GM12878 (cell line): ENCODE results near the gene UNC45B. TPM values are rescaled to one million over a fixed set of nuclear protein-coding genes. Genes with fewer than 3 reads are reported as not detected.

ENCODE experiments used
- ATAC-seq: fragments of 200-7000 bp; cut with Tn5 transposase; 3 replicates; pipeline ENCODE4 v1.9.1; 2020; ENCODE audit warnings: mild to moderate bottlenecking, moderate library complexity
- BruUV-seq: library from RNA; stranded (reverse); fragments of 400-500 nt; replicated peaks from 2 replicates; lab custom pipeline; 2021; lab: Mats Ljungman, UMichigan
- CTCF ChIA-PET: fragments of 300-600 bp; sonication (Branson Sonifier 250); formaldehyde crosslinking; extraction: SDS; loops from one replicate; lab custom pipeline; 2021; ENCODE audit warnings: inconsistent platforms; lab: Yijun Ruan, JAX
- POLR2A ChIA-PET: fragments of 350-600 bp; formaldehyde crosslinking; extraction: SDS; loops from one replicate; lab custom pipeline; 2021; ENCODE audit warnings: inconsistent platforms; lab: Charles Lee
- RAD21 ChIA-PET: fragments of 300-600 bp; sonication (Branson Sonifier 250); formaldehyde crosslinking; loops from one replicate; lab custom pipeline; 2023; ENCODE audit warnings: antibody characterized with exemption; ENCODE audit not compliant: unreplicated experiment; lab: Charles Lee
- SMC1A ChIA-PET: fragments of 300-600 bp; sonication (Branson Sonifier 250); formaldehyde crosslinking; loops from one replicate; lab custom pipeline; 2023; ENCODE audit not compliant: unreplicated experiment, uncharacterized antibody; lab: Charles Lee
- DNase-seq: peaks from one replicate; pipeline ENCODE4 v3.0.0-alpha.2; 2011; ENCODE audit warnings: low read depth, low spot score
- FAIRE-seq: peaks from 3 replicates; lab custom pipeline; 2011; peaks lifted over from hg19 to GRCh38; lab: Jason Lieb, UNC
- H2AFZ ChIP-seq: 2 replicates; pipeline ENCODE4 v1.6.0; 2011; ENCODE audit warnings: low read depth, low read length, control low read depth; ENCODE audit not compliant: control insufficient read depth
- H3K27ac ChIP-seq: 2 replicates; pipeline ENCODE4 v1.5.1; 2011; ENCODE audit warnings: control low read depth; ENCODE audit not compliant: control insufficient read depth, insufficient read depth
- H3K27me3 ChIP-seq, 2 experiments: replicated peaks in 1 of 2; 2 replicates each; pipeline versions ENCODE4 v1.6.0 to v1.6.1; 2011; ENCODE audit warnings: low read length in 1 of 2; ENCODE audit not compliant: control insufficient read depth in 2 of 2, insufficient read depth in 2 of 2
- H3K36me3 ChIP-seq, 2 experiments: 2 replicates each; pipeline ENCODE4 v1.5.1; 2011; ENCODE audit warnings: low read length in 1 of 2; ENCODE audit not compliant: control insufficient read depth in 2 of 2, insufficient read depth in 2 of 2
- H3K4me1 ChIP-seq: 2 replicates; pipeline ENCODE4 v1.6.1; 2011; ENCODE audit warnings: mild to moderate bottlenecking, low read length, moderate library complexity, mixed read lengths; ENCODE audit not compliant: control insufficient read depth, insufficient read depth
- H3K4me2 ChIP-seq: 2 replicates; pipeline ENCODE4 v1.6.0; 2011; ENCODE audit warnings: control low read depth; ENCODE audit not compliant: control insufficient read depth, insufficient read depth
- H3K4me3 ChIP-seq: fragments of 200-600 bp; sonication (generic); 2 replicates; pipeline ENCODE4 v1.5.1; 2016
- H3K79me2 ChIP-seq: 2 replicates; pipeline ENCODE4 v1.6.0; 2011; ENCODE audit warnings: low read length; ENCODE audit not compliant: control insufficient read depth, insufficient read depth
- H3K9ac ChIP-seq: 2 replicates; pipeline ENCODE4 v1.8.0; 2011; ENCODE audit warnings: low read length, control low read depth, mixed read lengths; ENCODE audit not compliant: control insufficient read depth, insufficient read depth
- H3K9me3 ChIP-seq: replicated peaks from 3 replicates; pipeline ENCODE4 v1.5.1; 2011; ENCODE audit warnings: mild to moderate bottlenecking, low read length; ENCODE audit not compliant: control insufficient read depth, insufficient read depth
- H4K20me1 ChIP-seq: 2 replicates; pipeline ENCODE4 v1.6.0; 2011; ENCODE audit not compliant: control insufficient read depth, insufficient read depth
- ESRRA ChIP-seq: IDR thresholded peaks from 2 replicates; pipeline ENCODE4 v1.6.1; 2012; ENCODE audit warnings: mild to moderate bottlenecking, low read length, improper control_type of control experiment
- KLF5 ChIP-seq: fragments of 450-650 bp; IDR thresholded peaks from 2 replicates; pipeline ENCODE4 v1.6.1; 2014; ENCODE audit warnings: mild to moderate bottlenecking; ENCODE audit not compliant: partially characterized antibody
- NRF1 ChIP-seq: conservative IDR thresholded peaks from 2 replicates; pipeline ENCODE4 v1.6.1; 2011; ENCODE audit warnings: mild to moderate bottlenecking, low read depth, low read length, improper control_type of control experiment
- PAX8 ChIP-seq: fragments of 450-650 bp; IDR thresholded peaks from 2 replicates; pipeline ENCODE4 v1.6.1; 2017; ENCODE audit warnings: mild to moderate bottlenecking, moderate library complexity
- RELA ChIP-seq: fragments of 450-650 bp; IDR thresholded peaks from 2 replicates; pipeline ENCODE4 v1.8.0; 2014; ENCODE audit warnings: borderline replicate concordance; ENCODE audit not compliant: partially characterized antibody
- SPI1 ChIP-seq: IDR thresholded peaks from 2 replicates; pipeline ENCODE4 v1.6.1; 2011; ENCODE audit warnings: low read depth, mild to moderate bottlenecking, low read length, moderate library complexity, borderline replicate concordance; ENCODE audit not compliant: insufficient read depth
- SRF ChIP-seq, 2 experiments: IDR thresholded peaks; 2 replicates each; pipeline ENCODE4 v1.6.1; 2011; ENCODE audit warnings: low read depth in 2 of 2, low read length in 2 of 2, mild to moderate bottlenecking in 1 of 2, moderate library complexity in 1 of 2
- ZNF207 ChIP-seq: fragments of 450-650 bp; IDR thresholded peaks from 2 replicates; pipeline ENCODE4 v1.6.1; 2014; ENCODE audit warnings: antibody characterized with exemption, mild to moderate bottlenecking, borderline replicate concordance
- ZNF217 ChIP-seq: fragments of 450-650 bp; IDR thresholded peaks from 2 replicates; pipeline ENCODE4 v1.6.1; 2017; ENCODE audit warnings: antibody characterized with exemption, mild to moderate bottlenecking
- WGBS: methylation state at CpG from one replicate; pipeline ENCODE4 v1.1.6; 2016; ENCODE audit warnings: low lambda C conversion rate; ENCODE audit not compliant: insufficient replicate concordance, insufficient coverage; ENCODE audit errors: missing lambda C conversion rate; 5-methylcytosine and 5-hydroxymethylcytosine counted together
- in situ Hi-C: fragments of 300-500 bp; cut with MboI; formaldehyde crosslinking; loops from 9 replicates; pipeline ENCODE4 v1.14.3; 2018; ENCODE audit warnings: mixed read lengths
- intact Hi-C: fragments of 100-400 bp; cut with micrococcal nuclease; formaldehyde crosslinking; loops from one replicate; pipeline ENCODE4 v1.14.2; 2022; ENCODE audit not compliant: unreplicated experiment
- polyA plus RNA-seq, 11 experiments: library from polyadenylated mRNA; depleted of rRNA in 4 of 11; unstranded in 6 of 11; stranded (reverse) in 5 of 11; fragments of >200 nt; fragmentation: Nextera tagmentation in 4 of 11; fragmentation: Illumina TruSeq in 1 of 11; extraction: Ambion mirVana in 4 of 11; extraction: Trizol in 1 of 11; gene quantifications; 1 replicate in 1 of 11; 2 replicates in 10 of 11; pipeline versions ENCODE4 v1.2.1 to v1.2.3, GENCODE V29; 2011 to 2016; ENCODE audit warnings: inconsistent platforms in 2 of 11, missing spikeins in 2 of 11, low read depth in 1 of 11
- total RNA-seq, 4 experiments: library from RNA; depleted of rRNA in 3 of 4; stranded (reverse); fragments of >200 nt in 3 of 4; fragmentation: Illumina TruSeq in 1 of 4; extraction: Trizol in 1 of 4; gene quantifications; 2 replicates each; pipeline versions ENCODE4 v1.2.1 to v1.2.3, GENCODE V29; 2013 to 2021
- TF ChIP-seq, protein P1 (sequence below): IDR thresholded peaks from 2 replicates; pipeline ENCODE4 v1.6.1; 2011; ENCODE audit warnings: borderline replicate concordance, low read depth, mild to moderate bottlenecking, moderate library complexity, low read length; ENCODE audit not compliant: insufficient read depth, poor library complexity, severe bottlenecking
- TF ChIP-seq, protein P2 (sequence below): IDR thresholded peaks from 2 replicates; pipeline ENCODE4 v1.6.1; 2012; ENCODE audit warnings: low read depth, low read length, improper control_type of control experiment
- TF ChIP-seq, protein P3 (sequence below): IDR thresholded peaks from 2 replicates; pipeline ENCODE4 v1.6.1; 2012; ENCODE audit warnings: low read depth, low read length, improper control_type of control experiment
- TF ChIP-seq, protein P4 (sequence below): IDR thresholded peaks from 2 replicates; pipeline ENCODE4 v1.6.1; 2012; ENCODE audit warnings: low read depth, low read length, improper control_type of control experiment

Gene UNC45B
- total and polyA plus RNA-seq, 10 of the 15 experiments (the other 5 are each of a cell fraction or from before 2014, with no cell fraction given), result 0.03 TPM; not detected in 9

DNA sequence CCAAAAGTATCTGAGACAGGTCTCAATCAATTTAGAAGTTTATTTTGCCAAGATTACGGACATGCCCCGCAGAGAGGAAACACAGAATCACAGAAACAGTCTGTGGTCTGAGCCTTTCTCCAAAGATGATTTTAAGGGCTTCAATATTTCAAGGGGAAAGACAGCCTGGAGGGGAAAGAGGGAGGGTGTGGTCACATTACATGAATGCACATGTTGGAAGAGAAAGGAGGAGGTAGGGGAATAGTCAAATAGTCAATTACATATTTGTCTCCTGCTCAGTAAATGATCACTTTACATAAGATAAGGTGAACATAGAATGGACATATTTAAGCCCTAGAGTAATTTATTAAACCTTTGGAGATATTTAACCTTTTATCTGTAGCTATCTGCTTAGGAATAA lies 12.3 kb downstream of the UNC45B start (continued):
- no peak for TF ChIP-seq SPI1
- TF ChIP-seq RELA, result no peak
- no peak for TF ChIP-seq KLF5
- no peak for TF ChIP-seq SRF (IDR thresholded peaks at IDR 0.05; ENCODE audit: low read depth in 2 of 2, low read length in 2 of 2)
- TF ChIP-seq, protein P1, sequence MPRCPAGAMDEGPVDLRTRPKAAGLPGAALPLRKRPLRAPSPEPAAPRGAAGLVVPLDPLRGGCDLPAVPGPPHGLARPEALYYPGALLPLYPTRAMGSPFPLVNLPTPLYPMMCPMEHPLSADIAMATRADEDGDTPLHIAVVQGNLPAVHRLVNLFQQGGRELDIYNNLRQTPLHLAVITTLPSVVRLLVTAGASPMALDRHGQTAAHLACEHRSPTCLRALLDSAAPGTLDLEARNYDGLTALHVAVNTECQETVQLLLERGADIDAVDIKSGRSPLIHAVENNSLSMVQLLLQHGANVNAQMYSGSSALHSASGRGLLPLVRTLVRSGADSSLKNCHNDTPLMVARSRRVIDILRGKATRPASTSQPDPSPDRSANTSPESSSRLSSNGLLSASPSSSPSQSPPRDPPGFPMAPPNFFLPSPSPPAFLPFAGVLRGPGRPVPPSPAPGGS, result no peak
- TF ChIP-seq, protein P2, sequence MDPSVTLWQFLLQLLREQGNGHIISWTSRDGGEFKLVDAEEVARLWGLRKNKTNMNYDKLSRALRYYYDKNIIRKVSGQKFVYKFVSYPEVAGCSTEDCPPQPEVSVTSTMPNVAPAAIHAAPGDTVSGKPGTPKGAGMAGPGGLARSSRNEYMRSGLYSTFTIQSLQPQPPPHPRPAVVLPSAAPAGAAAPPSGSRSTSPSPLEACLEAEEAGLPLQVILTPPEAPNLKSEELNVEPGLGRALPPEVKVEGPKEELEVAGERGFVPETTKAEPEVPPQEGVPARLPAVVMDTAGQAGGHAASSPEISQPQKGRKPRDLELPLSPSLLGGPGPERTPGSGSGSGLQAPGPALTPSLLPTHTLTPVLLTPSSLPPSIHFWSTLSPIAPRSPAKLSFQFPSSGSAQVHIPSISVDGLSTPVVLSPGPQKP, result no peak
- no peak for TF ChIP-seq NRF1

DNA sequence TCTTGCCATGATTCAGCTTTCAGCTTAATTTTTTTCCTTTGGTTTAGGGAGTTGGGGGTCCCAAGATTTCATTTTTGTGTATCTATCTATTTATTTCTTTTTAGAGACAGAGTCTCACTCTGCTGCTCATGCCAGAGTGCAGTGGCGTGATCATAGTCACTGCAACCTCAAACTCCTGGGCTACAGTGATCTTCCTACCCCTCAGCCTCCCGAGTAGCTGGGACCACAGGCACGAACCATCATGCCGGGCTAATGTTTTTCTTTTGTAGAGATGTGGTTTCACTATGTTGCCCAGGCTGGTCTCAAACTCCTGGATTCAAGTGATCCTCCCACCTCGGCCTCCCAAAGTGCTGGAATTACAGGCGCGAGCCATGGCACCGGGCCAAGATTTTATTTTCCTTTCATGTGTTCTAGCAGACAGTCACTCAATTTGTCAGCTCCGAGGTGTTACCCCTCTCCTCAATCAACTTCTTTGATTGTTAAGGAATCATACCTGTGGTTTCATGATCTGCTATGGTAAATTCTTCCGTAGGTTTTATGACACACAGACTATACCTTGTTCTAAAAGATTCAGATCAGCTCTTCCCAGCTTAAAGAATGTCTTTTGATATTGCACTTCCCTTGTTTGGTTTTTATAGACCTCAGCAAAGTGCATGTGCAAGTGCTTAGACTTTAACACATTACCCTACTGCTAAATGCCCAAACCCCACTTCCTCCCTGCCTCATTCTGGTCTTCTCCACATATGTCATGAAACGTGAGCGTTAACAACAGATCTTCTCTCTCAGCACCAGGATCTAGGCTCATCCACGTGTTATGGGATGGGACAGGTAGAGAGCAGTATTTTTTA lies 13.0 kb downstream of the UNC45B start:
- Histone ChIP-seq H3K9ac (no peak overlapping the region), H3K79me2 (no peaks in the 10 kb centered on the region), H4K20me1 (no peaks in the 10 kb centered on the region), H3K4me3 (no peak overlapping the region), H3K9me3 (no peaks in the 10 kb centered on the region), H2AFZ (no peak overlapping the region), H3K4me1 (no peaks in the 10 kb centered on the region), H3K27me3 (peaks cover 1 to 3% of the 10 kb centered on the region in 2 experiments; a peak in 2 of 4 replicates), H3K36me3 (no peaks in the 10 kb centered on the region), H3K4me2 (no peak overlapping the region), H3K27ac (no peak overlapping the region)
- no peak for FAIRE-seq
- WGBS, result 23% methylated on average over 13 of the region's 13 CpGs
- no peak for DNase-seq
- in situ Hi-C loops (loop anchor here (10.0 kb wide), 1 partner anchor 584 kb away; no protein-coding TSS in a partner anchor), intact Hi-C loops (no loop called here)
- no peak for ATAC-seq
- BruUV-seq, result no TSS peak
- POLR2A ChIA-PET, result no interaction called here
- RAD21 ChIA-PET, result no interaction called here
- SMC1A ChIA-PET, result no interaction called here
- CTCF ChIA-PET, result interaction anchor here (0.8 to 1.2 kb wide), 2 partner anchors 17 to 373 kb away, joined by 3 read pairs; no protein-coding TSS in a partner anchor
- no peak for TF ChIP-seq ZNF217
- TF ChIP-seq, protein P3, sequence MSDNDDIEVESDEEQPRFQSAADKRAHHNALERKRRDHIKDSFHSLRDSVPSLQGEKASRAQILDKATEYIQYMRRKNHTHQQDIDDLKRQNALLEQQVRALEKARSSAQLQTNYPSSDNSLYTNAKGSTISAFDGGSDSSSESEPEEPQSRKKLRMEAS, result no peak
- TF ChIP-seq, protein P1, result no peak
- TF ChIP-seq ESRRA, result no peak
- TF ChIP-seq ZNF207, result no peak
- no peak for TF ChIP-seq PAX8
- TF ChIP-seq, protein P4, sequence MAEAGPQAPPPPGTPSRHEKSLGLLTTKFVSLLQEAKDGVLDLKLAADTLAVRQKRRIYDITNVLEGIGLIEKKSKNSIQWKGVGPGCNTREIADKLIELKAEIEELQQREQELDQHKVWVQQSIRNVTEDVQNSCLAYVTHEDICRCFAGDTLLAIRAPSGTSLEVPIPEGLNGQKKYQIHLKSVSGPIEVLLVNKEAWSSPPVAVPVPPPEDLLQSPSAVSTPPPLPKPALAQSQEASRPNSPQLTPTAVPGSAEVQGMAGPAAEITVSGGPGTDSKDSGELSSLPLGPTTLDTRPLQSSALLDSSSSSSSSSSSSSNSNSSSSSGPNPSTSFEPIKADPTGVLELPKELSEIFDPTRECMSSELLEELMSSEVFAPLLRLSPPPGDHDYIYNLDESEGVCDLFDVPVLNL, result no peak
